WTC11 (cell line): ENCODE results near the gene EYS. TPM values are rescaled to one million over a fixed set of nuclear protein-coding genes. Genes with fewer than 3 reads are reported as not detected.

Source experiments
- ATAC-seq: fragments of 200-7000 bp; cut with Tn5 transposase; 2 replicates; pipeline ENCODE4 v1.10.0; 2021; ENCODE audit warnings: mild to moderate bottlenecking, moderate library complexity
- CTCF ChIA-PET: fragments of 300-600 bp; sonication (Branson Sonifier 250); formaldehyde crosslinking; loops from one replicate; lab custom pipeline; 2021; ENCODE audit warnings: antibody characterized with exemption; lab: Charles Lee
- POLR2A ChIA-PET: fragments of 350-600 bp; sonication (Branson Sonifier 250); formaldehyde crosslinking; loops from one replicate; lab custom pipeline; 2021; ENCODE audit warnings: antibody characterized with exemption; lab: Charles Lee
- DNase-seq: peaks from one replicate; pipeline ENCODE4 v3.0.0; 2021; ENCODE audit warnings: low spot score
- H3K27ac Mint-ChIP-seq: 2 replicates; pipeline ENCODE4 v1.8.0; 2021; ENCODE audit warnings: mixed read lengths
- H3K27me3 Mint-ChIP-seq: 2 replicates; pipeline ENCODE4 v1.8.0; 2021; ENCODE audit warnings: low read depth, mild to moderate bottlenecking, moderate library complexity, mixed read lengths
- H3K36me3 Mint-ChIP-seq: 2 replicates; pipeline ENCODE4 v1.8.0; 2021; ENCODE audit warnings: mixed read lengths
- H3K4me1 Mint-ChIP-seq: 2 replicates; pipeline ENCODE4 v1.8.0; 2022; ENCODE audit warnings: mixed read lengths
- H3K4me3 Mint-ChIP-seq: 2 replicates; pipeline ENCODE4 v1.8.0; 2021; ENCODE audit warnings: mild to moderate bottlenecking, moderate library complexity, mixed read lengths
- H3K9me3 Mint-ChIP-seq: 2 replicates; pipeline ENCODE4 v1.8.0; 2021; ENCODE audit warnings: mixed read lengths
- ARID4B ChIP-seq: sonication (generic); formaldehyde crosslinking; IDR thresholded peaks from 2 replicates; pipeline ENCODE4 v1.8.0; 2023; ENCODE audit warnings: missing genetic modification reagents, mild to moderate bottlenecking, borderline replicate concordance
- ATF3 ChIP-seq: sonication (generic); formaldehyde crosslinking; conservative IDR thresholded peaks from 2 replicates; pipeline ENCODE4 v1.8.1; 2022; ENCODE audit warnings: mild to moderate bottlenecking, missing genetic modification reagents
- E2F4 ChIP-seq: sonication (generic); formaldehyde crosslinking; IDR thresholded peaks from 2 replicates; pipeline ENCODE4 v1.8.1; 2022; ENCODE audit warnings: low read depth, mild to moderate bottlenecking, moderate library complexity, missing genetic modification reagents, borderline replicate concordance
- ETV6 ChIP-seq: sonication (generic); formaldehyde crosslinking; IDR thresholded peaks from 2 replicates; pipeline ENCODE4 v1.8.1; 2022; ENCODE audit warnings: mild to moderate bottlenecking, missing genetic modification reagents
- FOXK1 ChIP-seq: sonication (generic); formaldehyde crosslinking; IDR thresholded peaks from 2 replicates; pipeline ENCODE4 v1.8.0; 2022; ENCODE audit warnings: mild to moderate bottlenecking, moderate library complexity, missing genetic modification reagents
- GABPB1 ChIP-seq: sonication (generic); formaldehyde crosslinking; IDR thresholded peaks from 2 replicates; pipeline ENCODE4 v1.8.1; 2023; ENCODE audit warnings: mild to moderate bottlenecking, missing genetic modification reagents
- IRF1 ChIP-seq: sonication (generic); formaldehyde crosslinking; IDR thresholded peaks from 2 replicates; pipeline ENCODE4 v1.8.0; 2023; ENCODE audit warnings: missing genetic modification reagents
- NR1H2 ChIP-seq: sonication (generic); formaldehyde crosslinking; IDR thresholded peaks from 2 replicates; pipeline ENCODE4 v1.9.0; 2021; ENCODE audit warnings: mild to moderate bottlenecking, moderate library complexity, missing genetic modification reagents
- NR3C1 ChIP-seq: sonication (generic); formaldehyde crosslinking; conservative IDR thresholded peaks from 2 replicates; pipeline ENCODE4 v1.8.1; 2023; ENCODE audit warnings: low read depth, mild to moderate bottlenecking, missing genetic modification reagents
- RELA ChIP-seq: sonication (generic); formaldehyde crosslinking; IDR thresholded peaks from 2 replicates; pipeline ENCODE4 v1.8.1; 2022; ENCODE audit warnings: missing genetic modification reagents, mild to moderate bottlenecking, borderline replicate concordance
- SMAD3 ChIP-seq: sonication (generic); formaldehyde crosslinking; IDR thresholded peaks from 2 replicates; pipeline ENCODE4 v1.8.0; 2022; ENCODE audit warnings: missing genetic modification reagents, mild to moderate bottlenecking, borderline replicate concordance
- TCF7 ChIP-seq: sonication (generic); formaldehyde crosslinking; IDR thresholded peaks from 2 replicates; pipeline ENCODE4 v1.8.0; 2022; ENCODE audit warnings: mild to moderate bottlenecking, low read depth, missing genetic modification reagents, moderate library complexity
- TEAD1 ChIP-seq: sonication (generic); formaldehyde crosslinking; IDR thresholded peaks from 2 replicates; pipeline ENCODE4 v1.8.0; 2022; ENCODE audit warnings: mild to moderate bottlenecking, missing genetic modification reagents
- ZMAT4 ChIP-seq: fragments of 250-450 bp; sonication (Bioruptor Pico); IDR thresholded peaks from 2 replicates; pipeline ENCODE4 v1.9.0; 2021; ENCODE audit warnings: mild to moderate bottlenecking
- ZNF532 ChIP-seq: fragments of 250-450 bp; sonication (Bioruptor Pico); IDR thresholded peaks from 2 replicates; pipeline ENCODE4 v1.9.0; 2021; ENCODE audit warnings: mild to moderate bottlenecking, borderline replicate concordance
- total RNA-seq: library from RNA; stranded (reverse); gene quantifications from 3 replicates; pipeline ENCODE4 v1.2.3, GENCODE V29; 2021

EYS gene
- total RNA-seq, 1 experiment from 2014 or later, result not detected

GRCh38 chr6:65229825-65230224 is 477.2 kb downstream of the EYS start:
- ATAC-seq (no peak), DNase-seq (no peak)
- TF ChIP-seq IRF1 (CRISPR knock-in tag) (no peak), FOXK1 (CRISPR knock-in tag) (no peak), GABPB1 (CRISPR knock-in tag) (no peak), ZMAT4 (CRISPR knock-in tag) (no peak), ETV6 (CRISPR knock-in tag) (no peak), NR3C1 (CRISPR knock-in tag) (no peak), RELA (CRISPR knock-in tag) (no peak), ATF3 (CRISPR knock-in tag) (no peak), TEAD1 (CRISPR knock-in tag) (no peak), E2F4 (CRISPR knock-in tag) (no peak), SMAD3 (CRISPR knock-in tag) (no peak), ZNF532 (CRISPR knock-in tag) (no peak), ARID4B (CRISPR knock-in tag) (no peak), NR1H2 (no peak), TCF7 (no peak)
- Mint-ChIP-seq H3K36me3 (peaks cover 20% of the 10 kb centered on the region), H3K27ac (no peak overlapping the region), H3K4me3 (no peak overlapping the region), H3K4me1 (no peaks in the 10 kb centered on the region), H3K27me3 (peaks cover 2% of the 10 kb centered on the region; the same call in 1 of the 2 replicates), H3K9me3 (peaks cover 46% of the 10 kb centered on the region)
- ChIA-PET CTCF (no interaction called here), POLR2A (no interaction called here)
